ENCODE data around the gene MAP3K5. TPM values are rescaled to one million over a fixed set of nuclear protein-coding genes. Genes with fewer than 3 reads are reported as not detected.
"Not testable (repeated sequence)": the region's sequence is repeated elsewhere in the genome, so short reads cannot be mapped to it uniquely, and the experiment has no call there.

Gene MAP3K5
- total RNA-seq, 1 donor from 2014 or later, result 31.2 TPM

GRCh38 chr6:136719280-136720044, 72.8 kb downstream of the MAP3K5 start:
- Histone ChIP-seq H3K9me3 (no peaks in the 10 kb centered on the region), H3K27ac (no peak overlapping the region), H3K4me1 (peaks cover 17% of the 10 kb centered on the region), H3K4me3 (no peak overlapping the region), H3K27me3 (no peaks in the 10 kb centered on the region), H3K36me3 (peaks cover 0 to 6% of the 10 kb centered on the region in 2 donors)
- no peak for DNase-seq (ENCODE audit: extremely low spot score in 2 of 2)
- TF ChIP-seq POLR2A (IDR thresholded peaks at IDR 0.05), result no peak
- no peak for TF ChIP-seq POLR2AphosphoS5 (IDR thresholded peaks at IDR 0.05; ENCODE audit: insufficient read depth in 1 of 2, low read depth in 1 of 2)
- no peak for TF ChIP-seq CTCF (IDR thresholded peaks at IDR 0.05)
- intact Hi-C loops (cut with DNase I), result no loop called here

- TF ChIP-seq POLR2AphosphoS5 (IDR thresholded peaks at IDR 0.05; ENCODE audit: insufficient read depth in 1 of 2, low read depth in 1 of 2) (no peak), POLR2A (IDR thresholded peaks at IDR 0.05) (no peak), CTCF (IDR thresholded peaks at IDR 0.05) (no peak)
These were observed 73.8 kb downstream of the MAP3K5 start for GRCh38 chr6:136718476-136718875.

GRCh38 chr6:136717716-136717990, 74.6 kb downstream of the MAP3K5 start:
- no peaks in the 10 kb centered on the region for H3K27me3 ChIP-seq
- TF ChIP-seq POLR2A (IDR thresholded peaks at IDR 0.05) (no peak), POLR2AphosphoS5 (IDR thresholded peaks at IDR 0.05; ENCODE audit: insufficient read depth in 1 of 2, low read depth in 1 of 2) (peak in 1 of 2 donors; percentile 17)
- no peak for DNase-seq (ENCODE audit: extremely low spot score in 2 of 2)
- H3K9me3 ChIP-seq, result no peaks in the 10 kb centered on the region
- H3K4me1 ChIP-seq, result peaks cover 17% of the 10 kb centered on the region
- intact Hi-C loops (cut with DNase I), result no loop called here
- H3K36me3 ChIP-seq, result peaks cover 0 to 6% of the 10 kb centered on the region in 2 donors
- H3K27ac ChIP-seq, result no peak overlapping the region
- H3K4me3 ChIP-seq, result no peak overlapping the region

More at GRCh38 chr6:136718476-136718875, 73.8 kb downstream of the MAP3K5 start:
- H3K9me3 ChIP-seq, result no peaks in the 10 kb centered on the region
- DNase-seq (ENCODE audit: extremely low spot score in 2 of 2), result no peak
- intact Hi-C loops (cut with DNase I), result no loop called here
- no peak overlapping the region for H3K4me3 ChIP-seq
- H3K4me1 ChIP-seq, result peaks cover 17% of the 10 kb centered on the region
- H3K27me3 ChIP-seq, result no peaks in the 10 kb centered on the region
- H3K27ac ChIP-seq, result no peak overlapping the region
- peaks cover 0 to 6% of the 10 kb centered on the region in 2 donors for H3K36me3 ChIP-seq

GRCh38 chr6:136716917-136717715, 75.2 kb downstream of the MAP3K5 start:
- peaks cover 0 to 6% of the 10 kb centered on the region in 2 donors for H3K36me3 ChIP-seq
- H3K27me3 ChIP-seq, result no peaks in the 10 kb centered on the region
- no peak for DNase-seq (ENCODE audit: extremely low spot score in 2 of 2)
- intact Hi-C loops (cut with DNase I), result no loop called here
- no peak overlapping the region for H3K27ac ChIP-seq
- no peaks in the 10 kb centered on the region for H3K9me3 ChIP-seq
- peaks cover 17% of the 10 kb centered on the region for H3K4me1 ChIP-seq
- TF ChIP-seq CTCF (IDR thresholded peaks at IDR 0.05), result no peak
- no peak overlapping the region for H3K4me3 ChIP-seq

- intact Hi-C loops (cut with DNase I); H3K9me3 ChIP-seq; H3K27ac ChIP-seq; DNase-seq (ENCODE audit: extremely low spot score in 2 of 2); H3K36me3 ChIP-seq; H3K4me3 ChIP-seq; H3K27me3 ChIP-seq: not testable (repeated sequence)
- H3K4me1 ChIP-seq, result peaks cover 12% of the 10 kb centered on the region
These were observed 79.6 kb downstream of the MAP3K5 start for GRCh38 chr6:136712642-136713041.

GRCh38 chr6:136711644-136712043, 80.6 kb downstream of the MAP3K5 start:
- Histone ChIP-seq H3K27ac (no peak overlapping the region), H3K27me3 (no peaks in the 10 kb centered on the region), H3K36me3 (no peaks in the 10 kb centered on the region), H3K4me3 (no peak overlapping the region), H3K4me1 (peaks cover 5% of the 10 kb centered on the region), H3K9me3 (no peaks in the 10 kb centered on the region)
- intact Hi-C loops (cut with DNase I), result no loop called here
- TF ChIP-seq POLR2A (IDR thresholded peaks at IDR 0.05) (no peak), POLR2AphosphoS5 (IDR thresholded peaks at IDR 0.05; ENCODE audit: insufficient read depth in 1 of 2, low read depth in 1 of 2) (no peak), CTCF (IDR thresholded peaks at IDR 0.05) (no peak)
- no peak for DNase-seq (ENCODE audit: extremely low spot score in 2 of 2)

Data from vagina (tissue), 2 donors.